Measurements from ENCODE around the gene OR52A5.

The OR52A5 gene

GRCh38 chr11:5107285-5107684 is 30.9 kb downstream of the OR52A5 start:
- DNase-seq (ENCODE audit: extremely low spot score) = no peak
- CTCF ChIA-PET = no interaction called here
- POLR2A ChIA-PET = no interaction called here
- no peak for TF ChIP-seq PKNOX1 (IDR thresholded peaks at IDR 0.05)
- TF ChIP-seq NFRKB (IDR thresholded peaks at IDR 0.05) = no peak
- TF ChIP-seq SUZ12 (IDR thresholded peaks at IDR 0.05) = no peak
- no peak for TF ChIP-seq SP1 (IDR thresholded peaks at IDR 0.05)
- TF ChIP-seq L3MBTL2 (conservative IDR thresholded peaks at IDR 0.05) = no peak
- no peak for TF ChIP-seq CTBP1 (IDR thresholded peaks at IDR 0.05; ENCODE audit: borderline replicate concordance)
- no peak for TF ChIP-seq BHLHE40 (IDR thresholded peaks at IDR 0.05; ENCODE audit: borderline replicate concordance)
- no peak for TF ChIP-seq ARNT (IDR thresholded peaks at IDR 0.05)
- no peak for TF ChIP-seq ELF4 (IDR thresholded peaks at IDR 0.05)
- TF ChIP-seq FOXM1 (IDR thresholded peaks at IDR 0.05; ENCODE audit: borderline replicate concordance) = no peak
- TF ChIP-seq FOXK2 (IDR thresholded peaks at IDR 0.05) = no peak
- no peak for TF ChIP-seq ZNF384 (IDR thresholded peaks at IDR 0.05)
- TF ChIP-seq FOXA1 (IDR thresholded peaks at IDR 0.05) = no peak
- TF ChIP-seq LEF1 (IDR thresholded peaks at IDR 0.05; ENCODE audit: borderline replicate concordance) = no peak
- TF ChIP-seq TARDBP (IDR thresholded peaks at IDR 0.05) = no peak
- no peak for TF ChIP-seq HDGF (IDR thresholded peaks at IDR 0.05; ENCODE audit: borderline replicate concordance)

- POLR2A ChIA-PET = no interaction called here
- TF ChIP-seq ELF4 (IDR thresholded peaks at IDR 0.05) (no peak), PKNOX1 (IDR thresholded peaks at IDR 0.05) (no peak), FOXK2 (IDR thresholded peaks at IDR 0.05) (no peak), FOXA1 (IDR thresholded peaks at IDR 0.05) (no peak), NFRKB (IDR thresholded peaks at IDR 0.05) (no peak)
- CTCF ChIA-PET = no interaction called here
- no peak for DNase-seq (ENCODE audit: extremely low spot score)
Observed at GRCh38 chr11:5103066-5103465, 35.1 kb downstream of the OR52A5 start.

- ChIA-PET CTCF (no interaction called here), POLR2A (no interaction called here)
- TF ChIP-seq BHLHE40 (IDR thresholded peaks at IDR 0.05; ENCODE audit: borderline replicate concordance) (no peak), SUZ12 (IDR thresholded peaks at IDR 0.05) (no peak), CTBP1 (IDR thresholded peaks at IDR 0.05; ENCODE audit: borderline replicate concordance) (no peak), L3MBTL2 (conservative IDR thresholded peaks at IDR 0.05) (no peak), SP1 (IDR thresholded peaks at IDR 0.05) (no peak), FOXM1 (IDR thresholded peaks at IDR 0.05; ENCODE audit: borderline replicate concordance) (no peak), HDGF (IDR thresholded peaks at IDR 0.05; ENCODE audit: borderline replicate concordance) (no peak), ELF4 (IDR thresholded peaks at IDR 0.05) (no peak), FOXK2 (IDR thresholded peaks at IDR 0.05) (no peak), ARNT (IDR thresholded peaks at IDR 0.05) (no peak), PKNOX1 (IDR thresholded peaks at IDR 0.05) (no peak), LEF1 (IDR thresholded peaks at IDR 0.05; ENCODE audit: borderline replicate concordance) (no peak), FOXA1 (IDR thresholded peaks at IDR 0.05) (no peak), ZNF384 (IDR thresholded peaks at IDR 0.05) (no peak), TARDBP (IDR thresholded peaks at IDR 0.05) (no peak), NFRKB (IDR thresholded peaks at IDR 0.05) (no peak)
- DNase-seq (ENCODE audit: extremely low spot score) = no peak
Observed at GRCh38 chr11:5102246-5102645, 35.9 kb downstream of the OR52A5 start.

GRCh38 chr11:5096011-5096410 is 42.1 kb downstream of the OR52A5 start:
- POLR2A ChIA-PET = no interaction called here
- TF ChIP-seq NFRKB (IDR thresholded peaks at IDR 0.05) (no peak), PKNOX1 (IDR thresholded peaks at IDR 0.05) (no peak), FOXK2 (IDR thresholded peaks at IDR 0.05) (no peak), L3MBTL2 (conservative IDR thresholded peaks at IDR 0.05) (no peak), CTBP1 (IDR thresholded peaks at IDR 0.05; ENCODE audit: borderline replicate concordance) (no peak), ZNF384 (IDR thresholded peaks at IDR 0.05) (no peak), TARDBP (IDR thresholded peaks at IDR 0.05) (no peak), FOXA1 (IDR thresholded peaks at IDR 0.05) (no peak), LEF1 (IDR thresholded peaks at IDR 0.05; ENCODE audit: borderline replicate concordance) (no peak), ELF4 (IDR thresholded peaks at IDR 0.05) (no peak), BHLHE40 (IDR thresholded peaks at IDR 0.05; ENCODE audit: borderline replicate concordance) (no peak), SP1 (IDR thresholded peaks at IDR 0.05) (no peak), ARNT (IDR thresholded peaks at IDR 0.05) (no peak)
- no peak for DNase-seq (ENCODE audit: extremely low spot score)
- CTCF ChIA-PET = no interaction called here

- CTCF ChIA-PET = no interaction called here
- TF ChIP-seq TARDBP (IDR thresholded peaks at IDR 0.05) (no peak), FOXK2 (IDR thresholded peaks at IDR 0.05) (no peak), HDGF (IDR thresholded peaks at IDR 0.05; ENCODE audit: borderline replicate concordance) (no peak), PKNOX1 (IDR thresholded peaks at IDR 0.05) (no peak), ELF4 (IDR thresholded peaks at IDR 0.05) (no peak), SP1 (IDR thresholded peaks at IDR 0.05) (no peak), NFRKB (IDR thresholded peaks at IDR 0.05) (no peak)
- POLR2A ChIA-PET = no interaction called here
- no peak for DNase-seq (ENCODE audit: extremely low spot score)
Observed at GRCh38 chr11:5092821-5093585, 45.2 kb downstream of the OR52A5 start.

All from HEK293T (cell line).